C4-2B (cell line): ENCODE measurements around the gene TUBB2B.

Experiments
- H3K27ac ChIP-seq: fragments of 450-650 bp; 2 replicates; pipeline ENCODE4 v1.5.1; 2017
- CTCF ChIP-seq: fragments of 450-650 bp; conservative IDR thresholded peaks from 2 replicates; pipeline ENCODE4 v1.5.1; 2017; ENCODE audit warnings: mild to moderate bottlenecking
- ZFX ChIP-seq: fragments of 450-650 bp; IDR thresholded peaks from 2 replicates; pipeline ENCODE4 v1.6.1; 2017

The TUBB2B gene

DNA sequence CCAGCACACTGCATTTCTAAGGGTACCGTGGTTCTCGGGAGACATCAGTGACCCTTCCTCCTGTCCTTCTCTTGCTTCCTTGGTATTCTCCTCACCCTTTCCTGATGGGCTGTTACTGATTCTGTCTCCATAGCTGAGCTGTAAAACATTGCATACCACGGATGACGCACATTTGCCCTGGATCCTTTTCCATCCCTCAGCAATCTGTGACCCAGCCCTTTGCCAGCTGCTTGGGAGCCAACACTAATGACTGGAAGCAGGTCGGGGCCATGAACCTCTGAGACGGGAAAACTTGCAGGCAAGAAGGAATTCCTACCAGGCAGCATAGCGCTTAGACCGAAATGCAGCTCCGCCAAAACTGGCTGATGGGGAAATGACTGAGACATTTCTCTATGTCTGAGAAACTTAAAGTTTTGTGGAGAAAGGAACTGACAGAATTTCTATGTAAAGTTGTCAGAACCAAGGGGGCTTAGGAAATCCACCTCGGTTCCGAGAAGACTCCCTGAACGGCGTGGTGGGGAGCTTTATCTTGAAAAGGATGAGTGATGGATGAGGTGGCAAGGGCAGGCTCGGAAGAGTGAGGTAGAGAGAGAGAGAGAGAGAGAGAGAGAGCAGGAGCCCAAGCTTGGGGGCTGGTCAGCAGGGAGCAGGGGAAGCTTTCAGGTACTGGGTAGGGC lies 19.2 kb downstream of the TUBB2B start:
- H3K27ac ChIP-seq: no peak overlapping the region
- no peak for TF ChIP-seq CTCF
- no peak for TF ChIP-seq ZFX

- TF ChIP-seq CTCF (no peak), ZFX (no peak)
- H3K27ac ChIP-seq: no peak overlapping the region
These were observed 21.0 kb downstream of the TUBB2B start for GRCh38 chr6:3206339-3207015.

DNA sequence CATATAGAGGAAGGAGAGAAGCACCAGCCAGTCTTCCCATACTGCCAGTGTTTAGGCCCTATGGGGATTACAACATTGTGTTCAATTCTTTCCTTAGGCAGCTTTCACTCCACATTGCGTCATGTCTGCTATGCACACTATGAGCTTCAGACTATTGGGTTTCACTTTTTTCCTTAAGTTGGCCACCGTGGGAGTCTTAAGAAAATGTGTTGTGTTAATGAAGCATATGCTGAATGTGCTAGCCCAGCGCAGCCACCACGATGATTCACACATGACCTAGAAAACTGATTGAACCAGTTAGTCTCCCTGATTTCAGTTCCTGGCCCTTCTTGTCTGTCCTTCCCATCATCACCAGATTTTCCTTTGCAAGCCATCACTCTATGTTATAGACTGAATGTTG lies 21.5 kb downstream of the TUBB2B start:
- TF ChIP-seq ZFX (no peak), CTCF (no peak)
- H3K27ac ChIP-seq: no peak overlapping the region

DNA sequence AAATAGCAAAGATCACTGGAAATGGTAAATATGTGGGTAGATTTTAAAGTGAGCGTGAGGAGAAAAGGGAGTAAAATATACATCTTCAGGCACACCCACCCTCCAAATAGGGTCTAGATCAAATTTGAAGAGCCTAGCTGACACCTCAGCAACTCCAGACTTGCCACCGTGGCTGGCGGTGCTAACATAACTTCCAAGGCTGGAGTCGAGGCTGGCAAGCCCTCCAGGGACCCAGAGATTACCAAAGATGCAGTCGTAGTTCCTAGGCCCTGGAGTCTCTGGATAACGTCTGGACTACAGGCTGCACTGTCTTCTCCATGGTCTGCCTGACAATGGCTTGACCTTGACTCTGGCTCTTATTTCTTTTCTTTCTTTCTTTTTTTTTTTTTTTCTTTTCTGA lies 22.5 kb downstream of the TUBB2B start:
- H3K27ac ChIP-seq: no peak overlapping the region
- no peak for TF ChIP-seq ZFX
- no peak for TF ChIP-seq CTCF

- no peak overlapping the region for H3K27ac ChIP-seq
- no peak for TF ChIP-seq CTCF
- no peak for TF ChIP-seq ZFX
These were observed 24.3 kb downstream of the TUBB2B start for GRCh38 chr6:3202999-3203696.

DNA sequence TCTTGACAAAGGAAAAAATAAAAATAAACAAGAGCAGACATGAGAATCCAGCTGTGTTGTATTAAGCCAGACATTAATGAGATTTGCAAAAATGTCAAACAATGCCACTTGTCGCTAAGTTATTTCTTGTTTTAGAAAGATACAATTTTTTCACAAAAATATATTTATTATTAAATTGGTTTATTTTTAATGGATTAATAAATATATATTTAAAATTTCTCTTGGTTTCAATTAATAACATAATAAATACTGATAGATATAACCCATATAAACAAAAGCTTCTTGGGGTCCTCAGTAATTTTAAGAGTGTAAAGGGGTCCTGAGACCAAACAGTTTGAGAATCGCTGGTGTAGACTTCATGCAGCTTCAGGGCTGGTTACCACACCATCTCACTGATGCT lies 26.1 kb downstream of the TUBB2B start:
- no peak for TF ChIP-seq ZFX
- TF ChIP-seq CTCF: no peak
- no peak overlapping the region for H3K27ac ChIP-seq

GRCh38 chr6:3200682-3201081 lies 26.8 kb downstream of the TUBB2B start:
- TF ChIP-seq ZFX (no peak), CTCF (no peak)
- no peak overlapping the region for H3K27ac ChIP-seq
